ENCODE measurements around the gene B3GNT7. TPM values are rescaled to one million over a fixed set of nuclear protein-coding genes. Genes with fewer than 3 reads are reported as not detected.
"Not testable (repeated sequence)": the region's sequence is repeated elsewhere in the genome, so short reads cannot be mapped to it uniquely, and the experiment has no call there.

Gene B3GNT7
- polyA plus RNA-seq, 1 donor from 2014 or later = 0.67 TPM

- TF ChIP-seq TAF1 (IDR thresholded peaks at IDR 0.05; ENCODE audit: low read depth) (no peak), SMC3 (conservative IDR thresholded peaks at IDR 0.05; ENCODE audit: poor library complexity) (no peak), CTCF (IDR thresholded peaks at IDR 0.05; ENCODE audit: poor library complexity, severe bottlenecking) (no peak), EZH2 (IDR thresholded peaks at IDR 0.05; ENCODE audit: borderline replicate concordance, insufficient read depth, low read length, poor library complexity, severe bottlenecking) (no peak), MXI1 (conservative IDR thresholded peaks at IDR 0.05; ENCODE audit: poor library complexity, severe bottlenecking) (no peak), EP300 (conservative IDR thresholded peaks at IDR 0.05; ENCODE audit: poor library complexity, severe bottlenecking) (no peak), REST (IDR thresholded peaks at IDR 0.05; ENCODE audit: borderline replicate concordance) (no peak), POLR2AphosphoS5 (IDR thresholded peaks at IDR 0.05) (no peak), RAD21 (conservative IDR thresholded peaks at IDR 0.05) (no peak)
- Histone ChIP-seq H3K9ac (ENCODE audit: low read length) (no peak overlapping the region), H2AFZ (ENCODE audit: low read depth, low read length) (no peak overlapping the region), H3K4me3 (ENCODE audit: low read length) (no peak overlapping the region), H3K36me3 (ENCODE audit: insufficient read depth, low read length) (no peaks in the 10 kb centered on the region), H3K79me2 (replicated peaks; ENCODE audit: insufficient read depth, low read length) (no peaks in the 10 kb centered on the region), H3F3A (ENCODE audit: insufficient read depth, low read length, poor library complexity, severe bottlenecking) (no peaks in the 10 kb centered on the region), H3K9me2 (ENCODE audit: insufficient read depth, low read length) (no peaks in the 10 kb centered on the region), H4K20me1 (ENCODE audit: insufficient read depth) (no peaks in the 10 kb centered on the region), H3K27me3 (ENCODE audit: insufficient read depth, low read depth, low read length) (no peaks in the 10 kb centered on the region), H3K4me2 (ENCODE audit: low read length) (no peak overlapping the region), H3K9me3 (ENCODE audit: low read length) (no peaks in the 10 kb centered on the region), H3K27ac (ENCODE audit: low read length) (no peak overlapping the region)
Measured at GRCh38 chr2:231374771-231375170, 20.7 kb upstream of the B3GNT7 start.

GRCh38 chr2:231375994-231376615, 19.4 kb upstream of the B3GNT7 start:
- not testable (repeated sequence) for H3F3A ChIP-seq (ENCODE audit: insufficient read depth, low read length, poor library complexity, severe bottlenecking); H3K4me2 ChIP-seq (ENCODE audit: low read length); H2AFZ ChIP-seq (ENCODE audit: low read depth, low read length); H3K4me3 ChIP-seq (ENCODE audit: low read length); H3K27me3 ChIP-seq (ENCODE audit: insufficient read depth, low read depth, low read length); H3K36me3 ChIP-seq (ENCODE audit: insufficient read depth, low read length); H3K9ac ChIP-seq (ENCODE audit: low read length); H3K9me2 ChIP-seq (ENCODE audit: insufficient read depth, low read length); H3K27ac ChIP-seq (ENCODE audit: low read length); H3K79me2 ChIP-seq (replicated peaks; ENCODE audit: insufficient read depth, low read length); H4K20me1 ChIP-seq (ENCODE audit: insufficient read depth); H3K9me3 ChIP-seq (ENCODE audit: low read length)

- H3K27ac ChIP-seq (ENCODE audit: low read length) = no peak overlapping the region
- H3K4me3 ChIP-seq (ENCODE audit: low read length) = no peak overlapping the region
- no peaks in the 10 kb centered on the region for H3K79me2 ChIP-seq (replicated peaks; ENCODE audit: insufficient read depth, low read length)
- H3K9me2 ChIP-seq (ENCODE audit: insufficient read depth, low read length) = no peaks in the 10 kb centered on the region
- H3K9me3 ChIP-seq (ENCODE audit: low read length) = no peaks in the 10 kb centered on the region
- no peaks in the 10 kb centered on the region for H3K36me3 ChIP-seq (ENCODE audit: insufficient read depth, low read length)
- TF ChIP-seq POLR2AphosphoS5 (IDR thresholded peaks at IDR 0.05) (no peak), MXI1 (conservative IDR thresholded peaks at IDR 0.05; ENCODE audit: poor library complexity, severe bottlenecking) (no peak), TAF1 (IDR thresholded peaks at IDR 0.05; ENCODE audit: low read depth) (no peak), CTCF (IDR thresholded peaks at IDR 0.05; ENCODE audit: poor library complexity, severe bottlenecking) (no peak), EP300 (conservative IDR thresholded peaks at IDR 0.05; ENCODE audit: poor library complexity, severe bottlenecking) (no peak), SMC3 (conservative IDR thresholded peaks at IDR 0.05; ENCODE audit: poor library complexity) (no peak), EZH2 (IDR thresholded peaks at IDR 0.05; ENCODE audit: borderline replicate concordance, insufficient read depth, low read length, poor library complexity, severe bottlenecking) (no peak), REST (IDR thresholded peaks at IDR 0.05; ENCODE audit: borderline replicate concordance) (no peak), RAD21 (conservative IDR thresholded peaks at IDR 0.05) (no peak)
- no peaks in the 10 kb centered on the region for H4K20me1 ChIP-seq (ENCODE audit: insufficient read depth)
- no peaks in the 10 kb centered on the region for H3F3A ChIP-seq (ENCODE audit: insufficient read depth, low read length, poor library complexity, severe bottlenecking)
- H3K9ac ChIP-seq (ENCODE audit: low read length) = no peak overlapping the region
- no peak overlapping the region for H3K4me2 ChIP-seq (ENCODE audit: low read length)
- H3K27me3 ChIP-seq (ENCODE audit: insufficient read depth, low read depth, low read length) = no peaks in the 10 kb centered on the region
- H2AFZ ChIP-seq (ENCODE audit: low read depth, low read length) = no peak overlapping the region
Measured at GRCh38 chr2:231376857-231377256, 18.7 kb upstream of the B3GNT7 start.
